Inferior parietal cortex (tissue), 1 donor: ENCODE results near the gene ERBIN.
A peak's percentile ranks its signal among the peaks of the same experiment; 100 is the strongest.
"Not testable (repeated sequence)": the region's sequence is repeated elsewhere in the genome, so short reads cannot be mapped to it uniquely, and the experiment has no call there.

Source experiments
- DNase-seq: peaks from one replicate; pipeline ENCODE4 v3.0.0-alpha.2; 2016; ENCODE audit errors: extremely low spot score

The ERBIN gene

GRCh38 chr5:65915661-65916060, 10.7 kb upstream of the ERBIN start:
- DNase-seq, result not testable (repeated sequence)

GRCh38 chr5:65916066-65916465, 10.3 kb upstream of the ERBIN start:
- no peak for DNase-seq

GRCh38 chr5:65916636-65917035, 9.7 kb upstream of the ERBIN start:
- no peak for DNase-seq

- no peak for DNase-seq
Measured at GRCh38 chr5:65919773-65920172, 6.6 kb upstream of the ERBIN start.

GRCh38 chr5:65923339-65923738, 3.0 kb upstream of the ERBIN start:
- no peak for DNase-seq

GRCh38 chr5:65924366-65925043, 1.9 kb upstream of the ERBIN start:
- DNase-seq, result peak; percentile 72

GRCh38 chr5:65925044-65925600, 1.3 kb upstream of the ERBIN start:
- DNase-seq, result peak; percentile 72

GRCh38 chr5:65925601-65926275, 637 bp upstream of the ERBIN start:
- DNase-seq, result peak; percentile 86

- DNase-seq, result no peak
Measured at GRCh38 chr5:65926893-65927292, 518 bp downstream of the ERBIN start.

GRCh38 chr5:65927503-65928321, 1.3 kb downstream of the ERBIN start:
- DNase-seq, result peak; percentile 63

- no peak for DNase-seq
Measured at GRCh38 chr5:65928322-65928752, 2.0 kb downstream of the ERBIN start.

GRCh38 chr5:65928860-65929259, 2.5 kb downstream of the ERBIN start:
- DNase-seq, result no peak

GRCh38 chr5:65932676-65933075, 6.3 kb downstream of the ERBIN start:
- no peak for DNase-seq

- DNase-seq, result no peak
Measured at GRCh38 chr5:65933295-65933694, 6.9 kb downstream of the ERBIN start.

GRCh38 chr5:65938256-65938655, 11.9 kb downstream of the ERBIN start:
- DNase-seq, result no peak

GRCh38 chr5:65943771-65944170, 17.4 kb downstream of the ERBIN start:
- DNase-seq, result no peak

GRCh38 chr5:65946198-65946745, 19.9 kb downstream of the ERBIN start:
- no peak for DNase-seq

- DNase-seq, result no peak
Measured at GRCh38 chr5:65948115-65948747, 21.9 kb downstream of the ERBIN start.

GRCh38 chr5:65951330-65951729, 25.0 kb downstream of the ERBIN start:
- no peak for DNase-seq

GRCh38 chr5:65952259-65952658, 25.9 kb downstream of the ERBIN start:
- no peak for DNase-seq

GRCh38 chr5:65954200-65954599, 27.8 kb downstream of the ERBIN start:
- no peak for DNase-seq

GRCh38 chr5:65955746-65956145, 29.4 kb downstream of the ERBIN start:
- no peak for DNase-seq
